Astrocyte (in vitro differentiated cells and primary cell): ENCODE data around the gene PTPRN2. TPM values are rescaled to one million over a fixed set of nuclear protein-coding genes. Genes with fewer than 3 reads are reported as not detected.

ENCODE experiments used
- DNase-seq: peaks from one replicate; pipeline ENCODE4 v3.0.0-alpha.2; 2010; ENCODE audit warnings: low read depth
- FAIRE-seq: peaks from 2 replicates; lab custom pipeline; 2011; peaks lifted over from hg19 to GRCh38; lab: Jason Lieb, UNC
- H2AFZ ChIP-seq: 2 replicates; pipeline ENCODE4 v1.6.0; 2012; ENCODE audit warnings: low read depth, low read length, inconsistent platforms
- H3K27ac ChIP-seq: 2 replicates; pipeline ENCODE4 v1.5.1; 2011; ENCODE audit warnings: low read depth, low read length, inconsistent platforms
- H3K27me3 ChIP-seq: 2 replicates; pipeline ENCODE4 v1.6.0; 2011; ENCODE audit warnings: low read length, inconsistent platforms; ENCODE audit not compliant: insufficient read depth
- H3K36me3 ChIP-seq: 2 replicates; pipeline ENCODE4 v1.5.1; 2011; ENCODE audit warnings: low read length, inconsistent platforms; ENCODE audit not compliant: insufficient read depth
- H3K4me1 ChIP-seq: 2 replicates; pipeline ENCODE4 v1.5.1; 2011; ENCODE audit warnings: low read length, inconsistent platforms; ENCODE audit not compliant: insufficient read depth
- H3K4me2 ChIP-seq: 2 replicates; pipeline ENCODE4 v1.6.0; 2012; ENCODE audit warnings: low read length, inconsistent platforms
- H3K4me3 ChIP-seq: 2 replicates; pipeline ENCODE4 v1.5.1; 2011; ENCODE audit warnings: low read depth, mild to moderate bottlenecking, low read length, inconsistent platforms; ENCODE audit not compliant: insufficient read depth
- H3K79me2 ChIP-seq: 2 replicates; pipeline ENCODE4 v1.6.0; 2012; ENCODE audit warnings: mild to moderate bottlenecking, low read length, inconsistent platforms; ENCODE audit not compliant: insufficient read depth
- H3K9ac ChIP-seq: 2 replicates; pipeline ENCODE4 v1.6.0; 2012; ENCODE audit warnings: mild to moderate bottlenecking, low read length, inconsistent platforms
- H3K9me3 ChIP-seq: 2 replicates; pipeline ENCODE4 v1.5.1; 2012; ENCODE audit warnings: low read depth, mild to moderate bottlenecking, low read length, inconsistent platforms; ENCODE audit not compliant: insufficient read depth
- H4K20me1 ChIP-seq: 2 replicates; pipeline ENCODE4 v1.6.0; 2012; ENCODE audit warnings: low read length, inconsistent platforms; ENCODE audit not compliant: insufficient read depth
- H3K27ac Mint-ChIP-seq: one replicate; pipeline ENCODE4 v1.8.0; 2021; ENCODE audit warnings: mild to moderate bottlenecking, mixed read lengths; ENCODE audit not compliant: unreplicated experiment
- H3K27me3 Mint-ChIP-seq: one replicate; pipeline ENCODE4 v1.8.0; 2021; ENCODE audit warnings: low read depth, mixed read lengths; ENCODE audit not compliant: unreplicated experiment
- H3K36me3 Mint-ChIP-seq: one replicate; pipeline ENCODE4 v1.8.0; 2021; ENCODE audit warnings: low read depth, mixed read lengths; ENCODE audit not compliant: unreplicated experiment
- H3K4me1 Mint-ChIP-seq: one replicate; pipeline ENCODE4 v1.8.0; 2021; ENCODE audit warnings: low read depth, mixed read lengths; ENCODE audit not compliant: unreplicated experiment
- H3K4me3 Mint-ChIP-seq: one replicate; pipeline ENCODE4 v1.8.0; 2021; ENCODE audit warnings: mild to moderate bottlenecking, moderate library complexity, mixed read lengths; ENCODE audit not compliant: unreplicated experiment
- H3K9me3 Mint-ChIP-seq: one replicate; pipeline ENCODE4 v1.8.0; 2021; ENCODE audit warnings: mild to moderate bottlenecking, mixed read lengths; ENCODE audit not compliant: unreplicated experiment
- EZH2 ChIP-seq: IDR thresholded peaks from 2 replicates; pipeline ENCODE4 v1.6.1; 2012; ENCODE audit warnings: mild to moderate bottlenecking, low read length, inconsistent platforms; ENCODE audit not compliant: insufficient read depth
- total RNA-seq: library from RNA; stranded (reverse); gene quantifications from 2 replicates; pipeline ENCODE4 v1.2.1, GENCODE V29; 2021
- TF ChIP-seq, protein P1 (sequence below): IDR thresholded peaks from 2 replicates; pipeline ENCODE4 v1.5.1; 2011; ENCODE audit warnings: low read depth, mild to moderate bottlenecking, inconsistent platforms, low read length, moderate library complexity; ENCODE audit not compliant: insufficient read depth

Gene PTPRN2
- total RNA-seq, 1 donor from 2014 or later, result 0.09 TPM

DNA sequence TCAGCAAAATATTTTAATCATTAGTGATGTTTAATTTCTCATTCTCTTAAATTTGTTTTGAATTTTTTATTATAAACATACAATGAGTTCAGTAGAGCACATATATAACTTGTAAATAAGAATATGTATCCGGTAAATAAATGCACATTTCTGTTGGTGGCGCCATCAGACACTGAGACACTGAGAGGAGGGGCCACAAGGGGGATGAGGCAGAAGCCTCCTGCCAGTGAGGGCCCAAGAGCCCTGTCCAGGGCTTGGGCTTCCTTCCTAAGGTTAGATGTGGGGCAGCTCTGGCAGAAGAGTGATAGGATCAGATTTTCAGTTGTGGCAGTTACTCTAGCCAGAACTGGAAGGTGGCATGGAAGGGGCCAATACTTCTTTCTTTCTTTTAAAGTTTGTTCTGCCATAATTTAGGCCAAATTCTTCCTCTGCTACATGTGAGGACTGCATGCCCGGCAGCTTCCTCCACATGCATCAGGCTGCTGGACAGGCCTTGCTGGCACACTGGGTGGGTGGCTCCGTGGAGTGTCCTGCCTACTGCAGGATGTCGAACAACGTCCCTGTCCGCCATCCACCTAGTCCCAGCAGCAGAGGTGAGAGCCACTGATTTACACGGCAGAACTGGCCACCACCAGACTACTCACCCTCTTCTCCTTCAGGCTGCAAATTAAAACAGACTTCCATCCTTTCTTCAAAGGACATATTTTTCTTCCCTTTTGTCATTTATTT lies 13.2 kb downstream of the PTPRN2 start:
- Mint-ChIP-seq H3K36me3 (no peaks in the 10 kb centered on the region), H3K4me1 (no peaks in the 10 kb centered on the region), H3K9me3 (no peaks in the 10 kb centered on the region), H3K4me3 (no peak overlapping the region), H3K27ac (no peak overlapping the region), H3K27me3 (peaks cover 2% of the 10 kb centered on the region)
- Histone ChIP-seq H3K4me2 (no peak overlapping the region), H2AFZ (no peak overlapping the region), H3K4me3 (no peak overlapping the region), H3K36me3 (no peaks in the 10 kb centered on the region), H4K20me1 (no peaks in the 10 kb centered on the region), H3K9me3 (no peaks in the 10 kb centered on the region), H3K27me3 (no peaks in the 10 kb centered on the region), H3K79me2 (no peaks in the 10 kb centered on the region), H3K27ac (no peak overlapping the region), H3K9ac (no peak overlapping the region), H3K4me1 (no peaks in the 10 kb centered on the region)
- FAIRE-seq, result no peak
- no peak for TF ChIP-seq EZH2
- TF ChIP-seq, protein P1, sequence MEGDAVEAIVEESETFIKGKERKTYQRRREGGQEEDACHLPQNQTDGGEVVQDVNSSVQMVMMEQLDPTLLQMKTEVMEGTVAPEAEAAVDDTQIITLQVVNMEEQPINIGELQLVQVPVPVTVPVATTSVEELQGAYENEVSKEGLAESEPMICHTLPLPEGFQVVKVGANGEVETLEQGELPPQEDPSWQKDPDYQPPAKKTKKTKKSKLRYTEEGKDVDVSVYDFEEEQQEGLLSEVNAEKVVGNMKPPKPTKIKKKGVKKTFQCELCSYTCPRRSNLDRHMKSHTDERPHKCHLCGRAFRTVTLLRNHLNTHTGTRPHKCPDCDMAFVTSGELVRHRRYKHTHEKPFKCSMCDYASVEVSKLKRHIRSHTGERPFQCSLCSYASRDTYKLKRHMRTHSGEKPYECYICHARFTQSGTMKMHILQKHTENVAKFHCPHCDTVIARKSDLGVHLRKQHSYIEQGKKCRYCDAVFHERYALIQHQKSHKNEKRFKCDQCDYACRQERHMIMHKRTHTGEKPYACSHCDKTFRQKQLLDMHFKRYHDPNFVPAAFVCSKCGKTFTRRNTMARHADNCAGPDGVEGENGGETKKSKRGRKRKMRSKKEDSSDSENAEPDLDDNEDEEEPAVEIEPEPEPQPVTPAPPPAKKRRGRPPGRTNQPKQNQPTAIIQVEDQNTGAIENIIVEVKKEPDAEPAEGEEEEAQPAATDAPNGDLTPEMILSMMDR, result no peak
- no peak for DNase-seq

DNA sequence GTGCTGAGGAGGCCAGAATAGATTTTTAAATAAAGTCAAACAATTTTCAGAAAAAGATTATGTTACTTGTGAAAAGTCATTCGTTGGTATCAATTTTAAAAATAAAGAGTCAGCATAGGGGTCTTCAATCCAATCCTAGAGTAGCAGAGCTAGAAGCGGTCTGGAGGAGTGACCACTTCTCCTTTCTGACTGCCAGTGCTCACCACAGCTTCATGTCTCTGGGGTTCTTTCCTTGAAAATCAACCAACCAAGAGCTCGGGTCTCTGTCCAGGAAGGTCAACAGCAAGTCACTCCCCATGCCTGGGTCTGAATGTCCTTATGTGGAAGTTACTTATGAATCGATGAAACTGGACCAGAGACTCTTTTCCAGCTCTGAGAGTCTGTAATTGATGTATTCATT lies 14.3 kb downstream of the PTPRN2 start:
- no peaks in the 10 kb centered on the region for H3K4me1 Mint-ChIP-seq
- no peak overlapping the region for H3K27ac Mint-ChIP-seq
- Histone ChIP-seq H3K27ac (no peak overlapping the region), H3K4me3 (no peak overlapping the region), H3K4me1 (no peaks in the 10 kb centered on the region), H3K9me3 (no peaks in the 10 kb centered on the region), H3K9ac (no peak overlapping the region), H4K20me1 (no peaks in the 10 kb centered on the region), H3K27me3 (no peaks in the 10 kb centered on the region), H3K79me2 (no peaks in the 10 kb centered on the region), H2AFZ (no peak overlapping the region), H3K4me2 (no peak overlapping the region), H3K36me3 (no peaks in the 10 kb centered on the region)
- H3K36me3 Mint-ChIP-seq, result no peaks in the 10 kb centered on the region
- H3K9me3 Mint-ChIP-seq, result no peaks in the 10 kb centered on the region
- FAIRE-seq, result no peak
- TF ChIP-seq, protein P1, result no peak
- TF ChIP-seq EZH2, result no peak
- no peak for DNase-seq
- H3K27me3 Mint-ChIP-seq, result peaks cover 2% of the 10 kb centered on the region
- H3K4me3 Mint-ChIP-seq, result no peak overlapping the region
